WTC11 (cell line): ENCODE results near the gene CBY1. TPM values are rescaled to one million over a fixed set of nuclear protein-coding genes. Genes with fewer than 3 reads are reported as not detected.
A peak's percentile ranks its signal among the peaks of the same experiment; 100 is the strongest.

ENCODE experiments used
- ATAC-seq: fragments of 200-7000 bp; cut with Tn5 transposase; 2 replicates; pipeline ENCODE4 v1.10.0; 2021; ENCODE audit warnings: mild to moderate bottlenecking, moderate library complexity
- CTCF ChIA-PET: fragments of 300-600 bp; sonication (Branson Sonifier 250); formaldehyde crosslinking; loops from one replicate; lab custom pipeline; 2021; ENCODE audit warnings: antibody characterized with exemption; lab: Charles Lee
- POLR2A ChIA-PET: fragments of 350-600 bp; sonication (Branson Sonifier 250); formaldehyde crosslinking; loops from one replicate; lab custom pipeline; 2021; ENCODE audit warnings: antibody characterized with exemption; lab: Charles Lee
- DNase-seq: peaks from one replicate; pipeline ENCODE4 v3.0.0; 2021; ENCODE audit warnings: low spot score
- H3K27ac Mint-ChIP-seq: 2 replicates; pipeline ENCODE4 v1.8.0; 2021; ENCODE audit warnings: mixed read lengths
- H3K27me3 Mint-ChIP-seq: 2 replicates; pipeline ENCODE4 v1.8.0; 2021; ENCODE audit warnings: low read depth, mild to moderate bottlenecking, moderate library complexity, mixed read lengths
- H3K36me3 Mint-ChIP-seq: 2 replicates; pipeline ENCODE4 v1.8.0; 2021; ENCODE audit warnings: mixed read lengths
- H3K4me1 Mint-ChIP-seq: 2 replicates; pipeline ENCODE4 v1.8.0; 2022; ENCODE audit warnings: mixed read lengths
- H3K4me3 Mint-ChIP-seq: 2 replicates; pipeline ENCODE4 v1.8.0; 2021; ENCODE audit warnings: mild to moderate bottlenecking, moderate library complexity, mixed read lengths
- H3K9me3 Mint-ChIP-seq: 2 replicates; pipeline ENCODE4 v1.8.0; 2021; ENCODE audit warnings: mixed read lengths
- ESRRA ChIP-seq: sonication (generic); formaldehyde crosslinking; IDR thresholded peaks from 2 replicates; pipeline ENCODE4 v1.8.1; 2022; ENCODE audit warnings: mild to moderate bottlenecking, missing genetic modification reagents, borderline replicate concordance
- GABPB1 ChIP-seq: sonication (generic); formaldehyde crosslinking; IDR thresholded peaks from 2 replicates; pipeline ENCODE4 v1.8.1; 2023; ENCODE audit warnings: mild to moderate bottlenecking, missing genetic modification reagents
- GRHL2 ChIP-seq: fragments of 250-450 bp; sonication (Bioruptor Pico); IDR thresholded peaks from 2 replicates; pipeline ENCODE4 v1.8.0; 2022; ENCODE audit warnings: mild to moderate bottlenecking, moderate library complexity; ENCODE audit not compliant: insufficient replicate concordance, severe bottlenecking
- NFE2L1 ChIP-seq: sonication (generic); formaldehyde crosslinking; IDR thresholded peaks from 2 replicates; pipeline ENCODE4 v1.8.1; 2023; ENCODE audit warnings: missing genetic modification reagents
- NFYB ChIP-seq: sonication (generic); formaldehyde crosslinking; conservative IDR thresholded peaks from 2 replicates; pipeline ENCODE4 v1.8.0; 2022; ENCODE audit warnings: low read depth, missing genetic modification reagents
- OVOL2 ChIP-seq: fragments of 250-450 bp; sonication (Bioruptor Pico); IDR thresholded peaks from 2 replicates; pipeline ENCODE4 v1.9.0; 2021; ENCODE audit warnings: mild to moderate bottlenecking, borderline replicate concordance
- RORB ChIP-seq: fragments of 250-450 bp; sonication (Bioruptor Pico); IDR thresholded peaks from 2 replicates; pipeline ENCODE4 v1.9.0; 2021; ENCODE audit warnings: mild to moderate bottlenecking
- SMAD4 ChIP-seq: sonication (generic); formaldehyde crosslinking; IDR thresholded peaks from 2 replicates; pipeline ENCODE4 v1.8.0; 2022; ENCODE audit warnings: mild to moderate bottlenecking, missing genetic modification reagents
- SP1 ChIP-seq: sonication (generic); formaldehyde crosslinking; conservative IDR thresholded peaks from 2 replicates; pipeline ENCODE4 v1.8.1; 2022; ENCODE audit warnings: missing genetic modification reagents
- TEAD1 ChIP-seq: sonication (generic); formaldehyde crosslinking; IDR thresholded peaks from 2 replicates; pipeline ENCODE4 v1.8.0; 2022; ENCODE audit warnings: mild to moderate bottlenecking, missing genetic modification reagents
- ZNF138 ChIP-seq: sonication (generic); formaldehyde crosslinking; conservative IDR thresholded peaks from 2 replicates; pipeline ENCODE4 v1.8.1; 2022; ENCODE audit warnings: mild to moderate bottlenecking, moderate library complexity, missing genetic modification reagents
- ZNF263 ChIP-seq: sonication (generic); formaldehyde crosslinking; IDR thresholded peaks from 2 replicates; pipeline ENCODE4 v1.8.1; 2022; ENCODE audit warnings: low read depth, mild to moderate bottlenecking, moderate library complexity, missing genetic modification reagents
- ZNF423 ChIP-seq: fragments of 250-450 bp; sonication (Bioruptor Pico); IDR thresholded peaks from 2 replicates; pipeline ENCODE4 v2.1.2; 2022; ENCODE audit warnings: mild to moderate bottlenecking, moderate library complexity
- ZNF671 ChIP-seq: fragments of 250-450 bp; sonication (Bioruptor Pico); IDR thresholded peaks from 2 replicates; pipeline ENCODE4 v1.8.0; 2021; ENCODE audit warnings: mild to moderate bottlenecking
- total RNA-seq: library from RNA; stranded (reverse); gene quantifications from 3 replicates; pipeline ENCODE4 v1.2.3, GENCODE V29; 2021
- TF ChIP-seq, protein P1 (sequence below): fragments of 250-450 bp; sonication (Bioruptor Pico); IDR thresholded peaks from 2 replicates; pipeline ENCODE4 v1.9.0; 2021; ENCODE audit warnings: mild to moderate bottlenecking, borderline replicate concordance
- TF ChIP-seq, protein P2 (sequence below): sonication (generic); formaldehyde crosslinking; IDR thresholded peaks from 2 replicates; pipeline ENCODE4 v1.8.0; 2022; ENCODE audit warnings: mild to moderate bottlenecking, missing genetic modification reagents
- TF ChIP-seq, protein P3 (sequence below): fragments of 250-450 bp; sonication (Bioruptor Pico); IDR thresholded peaks from 2 replicates; pipeline ENCODE4 v1.9.0; 2021; ENCODE audit warnings: mild to moderate bottlenecking
- TF ChIP-seq, protein P4 (sequence below): fragments of 250-450 bp; sonication (Bioruptor Pico); IDR thresholded peaks from 2 replicates; pipeline ENCODE4 v1.8.0; 2021; ENCODE audit warnings: mild to moderate bottlenecking
- TF ChIP-seq, protein P5 (sequence below): sonication (generic); formaldehyde crosslinking; conservative IDR thresholded peaks from 2 replicates; pipeline ENCODE4 v1.8.1; 2023; ENCODE audit warnings: mild to moderate bottlenecking, low read depth, missing genetic modification reagents, moderate library complexity
- TF ChIP-seq, protein P6 (sequence below): sonication (generic); formaldehyde crosslinking; IDR thresholded peaks from 2 replicates; pipeline ENCODE4 v1.8.1; 2022; ENCODE audit warnings: low read depth, missing genetic modification reagents, borderline replicate concordance
- TF ChIP-seq, protein P7 (sequence below): sonication (generic); formaldehyde crosslinking; IDR thresholded peaks from 2 replicates; pipeline ENCODE4 v1.8.1; 2023; ENCODE audit warnings: mild to moderate bottlenecking, missing genetic modification reagents
- TF ChIP-seq, protein P8 (sequence below): sonication (generic); formaldehyde crosslinking; IDR thresholded peaks from 2 replicates; pipeline ENCODE4 v1.8.1; 2022; ENCODE audit warnings: mild to moderate bottlenecking, moderate library complexity, missing genetic modification reagents
- TF ChIP-seq, protein P9 (sequence below): sonication (generic); formaldehyde crosslinking; IDR thresholded peaks from 2 replicates; pipeline ENCODE4 v1.8.1; 2023; ENCODE audit warnings: mild to moderate bottlenecking, missing genetic modification reagents

CBY1 gene
- total RNA-seq, 1 experiment from 2014 or later: 26.5 TPM

DNA sequence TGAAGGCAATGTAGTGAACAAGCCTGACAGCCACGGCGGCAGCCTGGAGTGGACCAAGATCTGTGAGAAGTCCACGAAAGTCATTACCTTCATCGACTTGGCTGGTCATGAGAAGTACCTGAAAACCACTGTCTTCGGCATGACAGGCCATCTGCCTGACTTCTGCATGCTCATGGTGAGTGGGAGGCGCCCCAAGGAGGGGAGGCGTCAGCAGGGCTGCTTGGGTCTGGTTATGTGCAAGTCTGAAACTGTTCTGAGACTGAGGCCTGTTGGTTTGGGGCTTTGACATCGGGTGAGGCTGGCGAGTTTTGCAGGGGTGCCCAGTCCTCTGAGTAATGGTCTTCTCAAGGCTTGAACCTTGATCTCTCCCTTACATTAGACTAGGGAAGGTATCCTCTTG, 60.4 kb downstream of the CBY1 start (continued):
- TF ChIP-seq, protein P1, sequence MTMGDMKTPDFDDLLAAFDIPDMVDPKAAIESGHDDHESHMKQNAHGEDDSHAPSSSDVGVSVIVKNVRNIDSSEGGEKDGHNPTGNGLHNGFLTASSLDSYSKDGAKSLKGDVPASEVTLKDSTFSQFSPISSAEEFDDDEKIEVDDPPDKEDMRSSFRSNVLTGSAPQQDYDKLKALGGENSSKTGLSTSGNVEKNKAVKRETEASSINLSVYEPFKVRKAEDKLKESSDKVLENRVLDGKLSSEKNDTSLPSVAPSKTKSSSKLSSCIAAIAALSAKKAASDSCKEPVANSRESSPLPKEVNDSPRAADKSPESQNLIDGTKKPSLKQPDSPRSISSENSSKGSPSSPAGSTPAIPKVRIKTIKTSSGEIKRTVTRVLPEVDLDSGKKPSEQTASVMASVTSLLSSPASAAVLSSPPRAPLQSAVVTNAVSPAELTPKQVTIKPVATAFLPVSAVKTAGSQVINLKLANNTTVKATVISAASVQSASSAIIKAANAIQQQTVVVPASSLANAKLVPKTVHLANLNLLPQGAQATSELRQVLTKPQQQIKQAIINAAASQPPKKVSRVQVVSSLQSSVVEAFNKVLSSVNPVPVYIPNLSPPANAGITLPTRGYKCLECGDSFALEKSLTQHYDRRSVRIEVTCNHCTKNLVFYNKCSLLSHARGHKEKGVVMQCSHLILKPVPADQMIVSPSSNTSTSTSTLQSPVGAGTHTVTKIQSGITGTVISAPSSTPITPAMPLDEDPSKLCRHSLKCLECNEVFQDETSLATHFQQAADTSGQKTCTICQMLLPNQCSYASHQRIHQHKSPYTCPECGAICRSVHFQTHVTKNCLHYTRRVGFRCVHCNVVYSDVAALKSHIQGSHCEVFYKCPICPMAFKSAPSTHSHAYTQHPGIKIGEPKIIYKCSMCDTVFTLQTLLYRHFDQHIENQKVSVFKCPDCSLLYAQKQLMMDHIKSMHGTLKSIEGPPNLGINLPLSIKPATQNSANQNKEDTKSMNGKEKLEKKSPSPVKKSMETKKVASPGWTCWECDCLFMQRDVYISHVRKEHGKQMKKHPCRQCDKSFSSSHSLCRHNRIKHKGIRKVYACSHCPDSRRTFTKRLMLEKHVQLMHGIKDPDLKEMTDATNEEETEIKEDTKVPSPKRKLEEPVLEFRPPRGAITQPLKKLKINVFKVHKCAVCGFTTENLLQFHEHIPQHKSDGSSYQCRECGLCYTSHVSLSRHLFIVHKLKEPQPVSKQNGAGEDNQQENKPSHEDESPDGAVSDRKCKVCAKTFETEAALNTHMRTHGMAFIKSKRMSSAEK: no peak
- TF ChIP-seq GABPB1 (no peak), ESRRA (CRISPR knock-in tag) (no peak), ZNF263 (CRISPR knock-in tag) (no peak), RORB (no peak), NFYB (no peak), NFE2L1 (CRISPR knock-in tag) (no peak), SP1 (CRISPR knock-in tag) (no peak), ZNF138 (no peak), TEAD1 (CRISPR knock-in tag) (no peak)
- TF ChIP-seq, protein P2, sequence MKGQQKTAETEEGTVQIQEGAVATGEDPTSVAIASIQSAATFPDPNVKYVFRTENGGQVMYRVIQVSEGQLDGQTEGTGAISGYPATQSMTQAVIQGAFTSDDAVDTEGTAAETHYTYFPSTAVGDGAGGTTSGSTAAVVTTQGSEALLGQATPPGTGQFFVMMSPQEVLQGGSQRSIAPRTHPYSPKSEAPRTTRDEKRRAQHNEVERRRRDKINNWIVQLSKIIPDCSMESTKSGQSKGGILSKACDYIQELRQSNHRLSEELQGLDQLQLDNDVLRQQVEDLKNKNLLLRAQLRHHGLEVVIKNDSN (CRISPR knock-in tag): no peak
- TF ChIP-seq, protein P3, sequence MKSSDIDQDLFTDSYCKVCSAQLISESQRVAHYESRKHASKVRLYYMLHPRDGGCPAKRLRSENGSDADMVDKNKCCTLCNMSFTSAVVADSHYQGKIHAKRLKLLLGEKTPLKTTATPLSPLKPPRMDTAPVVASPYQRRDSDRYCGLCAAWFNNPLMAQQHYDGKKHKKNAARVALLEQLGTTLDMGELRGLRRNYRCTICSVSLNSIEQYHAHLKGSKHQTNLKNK (CRISPR knock-in tag): no peak

DNA sequence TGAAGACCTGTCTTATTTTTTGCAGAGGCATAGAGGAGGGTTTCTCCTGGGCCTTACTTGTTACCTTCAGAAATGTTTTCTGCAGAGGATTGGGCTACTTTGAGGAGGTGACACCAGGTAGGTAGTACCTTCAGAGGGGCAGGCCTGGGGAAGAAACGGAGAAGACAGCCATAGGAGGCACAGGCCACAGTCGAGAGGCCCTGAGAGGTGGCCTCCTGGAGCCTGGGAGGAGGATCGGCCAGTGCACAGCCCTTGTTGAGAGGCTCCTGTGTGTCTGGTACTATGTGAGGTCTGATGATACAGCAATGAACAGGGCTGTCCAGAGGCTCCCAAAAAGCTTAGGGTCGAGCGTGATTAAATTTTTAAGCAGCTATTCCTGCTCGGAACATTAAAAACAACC, 60.8 kb downstream of the CBY1 start:
- POLR2A ChIA-PET: no interaction called here
- Mint-ChIP-seq H3K36me3 (peaks cover 41% of the 10 kb centered on the region), H3K4me3 (no peak overlapping the region), H3K4me1 (peaks cover 28% of the 10 kb centered on the region), H3K9me3 (no peaks in the 10 kb centered on the region), H3K27ac (peak overlapping the region; percentile 87; the same call in 1 of the 2 replicates), H3K27me3 (no peaks in the 10 kb centered on the region)
- DNase-seq (no peak), ATAC-seq (no peak)
- CTCF ChIA-PET: interaction anchor here (0.7 to 1.7 kb wide), 2 partner anchors 14 to 49 kb away, joined by 3 to 6 read pairs; no protein-coding TSS in a partner anchor
- TF ChIP-seq, protein P4, sequence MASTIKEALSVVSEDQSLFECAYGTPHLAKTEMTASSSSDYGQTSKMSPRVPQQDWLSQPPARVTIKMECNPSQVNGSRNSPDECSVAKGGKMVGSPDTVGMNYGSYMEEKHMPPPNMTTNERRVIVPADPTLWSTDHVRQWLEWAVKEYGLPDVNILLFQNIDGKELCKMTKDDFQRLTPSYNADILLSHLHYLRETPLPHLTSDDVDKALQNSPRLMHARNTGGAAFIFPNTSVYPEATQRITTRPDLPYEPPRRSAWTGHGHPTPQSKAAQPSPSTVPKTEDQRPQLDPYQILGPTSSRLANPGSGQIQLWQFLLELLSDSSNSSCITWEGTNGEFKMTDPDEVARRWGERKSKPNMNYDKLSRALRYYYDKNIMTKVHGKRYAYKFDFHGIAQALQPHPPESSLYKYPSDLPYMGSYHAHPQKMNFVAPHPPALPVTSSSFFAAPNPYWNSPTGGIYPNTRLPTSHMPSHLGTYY (CRISPR knock-in tag): no peak
- TF ChIP-seq, protein P5, sequence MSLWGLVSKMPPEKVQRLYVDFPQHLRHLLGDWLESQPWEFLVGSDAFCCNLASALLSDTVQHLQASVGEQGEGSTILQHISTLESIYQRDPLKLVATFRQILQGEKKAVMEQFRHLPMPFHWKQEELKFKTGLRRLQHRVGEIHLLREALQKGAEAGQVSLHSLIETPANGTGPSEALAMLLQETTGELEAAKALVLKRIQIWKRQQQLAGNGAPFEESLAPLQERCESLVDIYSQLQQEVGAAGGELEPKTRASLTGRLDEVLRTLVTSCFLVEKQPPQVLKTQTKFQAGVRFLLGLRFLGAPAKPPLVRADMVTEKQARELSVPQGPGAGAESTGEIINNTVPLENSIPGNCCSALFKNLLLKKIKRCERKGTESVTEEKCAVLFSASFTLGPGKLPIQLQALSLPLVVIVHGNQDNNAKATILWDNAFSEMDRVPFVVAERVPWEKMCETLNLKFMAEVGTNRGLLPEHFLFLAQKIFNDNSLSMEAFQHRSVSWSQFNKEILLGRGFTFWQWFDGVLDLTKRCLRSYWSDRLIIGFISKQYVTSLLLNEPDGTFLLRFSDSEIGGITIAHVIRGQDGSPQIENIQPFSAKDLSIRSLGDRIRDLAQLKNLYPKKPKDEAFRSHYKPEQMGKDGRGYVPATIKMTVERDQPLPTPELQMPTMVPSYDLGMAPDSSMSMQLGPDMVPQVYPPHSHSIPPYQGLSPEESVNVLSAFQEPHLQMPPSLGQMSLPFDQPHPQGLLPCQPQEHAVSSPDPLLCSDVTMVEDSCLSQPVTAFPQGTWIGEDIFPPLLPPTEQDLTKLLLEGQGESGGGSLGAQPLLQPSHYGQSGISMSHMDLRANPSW: no peak
- TF ChIP-seq, protein P6, sequence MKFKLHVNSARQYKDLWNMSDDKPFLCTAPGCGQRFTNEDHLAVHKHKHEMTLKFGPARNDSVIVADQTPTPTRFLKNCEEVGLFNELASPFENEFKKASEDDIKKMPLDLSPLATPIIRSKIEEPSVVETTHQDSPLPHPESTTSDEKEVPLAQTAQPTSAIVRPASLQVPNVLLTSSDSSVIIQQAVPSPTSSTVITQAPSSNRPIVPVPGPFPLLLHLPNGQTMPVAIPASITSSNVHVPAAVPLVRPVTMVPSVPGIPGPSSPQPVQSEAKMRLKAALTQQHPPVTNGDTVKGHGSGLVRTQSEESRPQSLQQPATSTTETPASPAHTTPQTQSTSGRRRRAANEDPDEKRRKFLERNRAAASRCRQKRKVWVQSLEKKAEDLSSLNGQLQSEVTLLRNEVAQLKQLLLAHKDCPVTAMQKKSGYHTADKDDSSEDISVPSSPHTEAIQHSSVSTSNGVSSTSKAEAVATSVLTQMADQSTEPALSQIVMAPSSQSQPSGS (CRISPR knock-in tag): no peak
- TF ChIP-seq, protein P7, sequence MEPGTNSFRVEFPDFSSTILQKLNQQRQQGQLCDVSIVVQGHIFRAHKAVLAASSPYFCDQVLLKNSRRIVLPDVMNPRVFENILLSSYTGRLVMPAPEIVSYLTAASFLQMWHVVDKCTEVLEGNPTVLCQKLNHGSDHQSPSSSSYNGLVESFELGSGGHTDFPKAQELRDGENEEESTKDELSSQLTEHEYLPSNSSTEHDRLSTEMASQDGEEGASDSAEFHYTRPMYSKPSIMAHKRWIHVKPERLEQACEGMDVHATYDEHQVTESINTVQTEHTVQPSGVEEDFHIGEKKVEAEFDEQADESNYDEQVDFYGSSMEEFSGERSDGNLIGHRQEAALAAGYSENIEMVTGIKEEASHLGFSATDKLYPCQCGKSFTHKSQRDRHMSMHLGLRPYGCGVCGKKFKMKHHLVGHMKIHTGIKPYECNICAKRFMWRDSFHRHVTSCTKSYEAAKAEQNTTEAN: no peak
- no peak for TF ChIP-seq OVOL2 (CRISPR knock-in tag)
- TF ChIP-seq, protein P8, sequence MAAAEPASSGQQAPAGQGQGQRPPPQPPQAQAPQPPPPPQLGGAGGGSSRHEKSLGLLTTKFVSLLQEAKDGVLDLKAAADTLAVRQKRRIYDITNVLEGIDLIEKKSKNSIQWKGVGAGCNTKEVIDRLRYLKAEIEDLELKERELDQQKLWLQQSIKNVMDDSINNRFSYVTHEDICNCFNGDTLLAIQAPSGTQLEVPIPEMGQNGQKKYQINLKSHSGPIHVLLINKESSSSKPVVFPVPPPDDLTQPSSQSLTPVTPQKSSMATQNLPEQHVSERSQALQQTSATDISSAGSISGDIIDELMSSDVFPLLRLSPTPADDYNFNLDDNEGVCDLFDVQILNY: no peak
- TF ChIP-seq ZNF423 (CRISPR knock-in tag): no peak
- TF ChIP-seq GRHL2 (CRISPR knock-in tag): no peak
- no peak for TF ChIP-seq SMAD4 (CRISPR knock-in tag)
- no peak for TF ChIP-seq ZNF671 (CRISPR knock-in tag)
- TF ChIP-seq, protein P9, sequence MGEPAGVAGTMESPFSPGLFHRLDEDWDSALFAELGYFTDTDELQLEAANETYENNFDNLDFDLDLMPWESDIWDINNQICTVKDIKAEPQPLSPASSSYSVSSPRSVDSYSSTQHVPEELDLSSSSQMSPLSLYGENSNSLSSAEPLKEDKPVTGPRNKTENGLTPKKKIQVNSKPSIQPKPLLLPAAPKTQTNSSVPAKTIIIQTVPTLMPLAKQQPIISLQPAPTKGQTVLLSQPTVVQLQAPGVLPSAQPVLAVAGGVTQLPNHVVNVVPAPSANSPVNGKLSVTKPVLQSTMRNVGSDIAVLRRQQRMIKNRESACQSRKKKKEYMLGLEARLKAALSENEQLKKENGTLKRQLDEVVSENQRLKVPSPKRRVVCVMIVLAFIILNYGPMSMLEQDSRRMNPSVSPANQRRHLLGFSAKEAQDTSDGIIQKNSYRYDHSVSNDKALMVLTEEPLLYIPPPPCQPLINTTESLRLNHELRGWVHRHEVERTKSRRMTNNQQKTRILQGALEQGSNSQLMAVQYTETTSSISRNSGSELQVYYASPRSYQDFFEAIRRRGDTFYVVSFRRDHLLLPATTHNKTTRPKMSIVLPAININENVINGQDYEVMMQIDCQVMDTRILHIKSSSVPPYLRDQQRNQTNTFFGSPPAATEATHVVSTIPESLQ (CRISPR knock-in tag): no peak
